Measurements from ENCODE around the gene XPNPEP1.
"Not testable (repeated sequence)": the region's sequence is repeated elsewhere in the genome, so short reads cannot be mapped to it uniquely, and the experiment has no call there.

GRCh38 chr10:109918707-109919106 is 4.6 kb downstream of the XPNPEP1 start:
- TF ChIP-seq POLR2A, POLR2AphosphoS5, EP300, CTCF (IDR thresholded peaks at IDR 0.05): not testable (repeated sequence)
